Hematopoietic multipotent progenitor cell treated with erythropoietin and hydrocortisone succinate and interleukin-3 and kit ligand, for 17 days (in vitro differentiated cells): ENCODE data around the gene KIAA1671.

Source experiments
- DNase-seq: peaks from one replicate; pipeline ENCODE4 v3.0.0-alpha.2; 2015; ENCODE audit warnings: low spot score

The KIAA1671 gene

GRCh38 chr22:24981656-24982055 lies 29.1 kb downstream of the KIAA1671 start:
- no peak for DNase-seq

GRCh38 chr22:24982301-24983056 lies 30.0 kb downstream of the KIAA1671 start:
- DNase-seq: no peak

GRCh38 chr22:24983151-24983550 lies 30.6 kb downstream of the KIAA1671 start:
- no peak for DNase-seq

- DNase-seq: no peak
Measured at GRCh38 chr22:24984122-24984521, 31.6 kb downstream of the KIAA1671 start.

- no peak for DNase-seq
Measured at GRCh38 chr22:24985826-24986214, 33.3 kb downstream of the KIAA1671 start.

- no peak for DNase-seq
Measured at GRCh38 chr22:24986816-24987215, 34.3 kb downstream of the KIAA1671 start.

- DNase-seq: no peak
Measured at GRCh38 chr22:24989135-24989534, 36.6 kb downstream of the KIAA1671 start.

- DNase-seq: no peak
Measured at GRCh38 chr22:24989541-24989951, 37.0 kb downstream of the KIAA1671 start.

GRCh38 chr22:24990344-24990905 lies 37.9 kb downstream of the KIAA1671 start:
- DNase-seq: no peak

GRCh38 chr22:24992946-24993345 lies 40.4 kb downstream of the KIAA1671 start:
- no peak for DNase-seq

- DNase-seq: no peak
Measured at GRCh38 chr22:24994070-24994763, 41.7 kb downstream of the KIAA1671 start.

- DNase-seq: no peak
Measured at GRCh38 chr22:24995649-24996180, 43.2 kb downstream of the KIAA1671 start.

- DNase-seq: no peak
Measured at GRCh38 chr22:24996420-24996952, 44.0 kb downstream of the KIAA1671 start.

GRCh38 chr22:24997023-24997422 lies 44.5 kb downstream of the KIAA1671 start:
- DNase-seq: no peak

GRCh38 chr22:25000686-25001085 lies 48.2 kb downstream of the KIAA1671 start:
- no peak for DNase-seq

GRCh38 chr22:25002241-25002985 lies 49.9 kb downstream of the KIAA1671 start:
- no peak for DNase-seq

GRCh38 chr22:25006354-25006753 lies 53.8 kb downstream of the KIAA1671 start:
- no peak for DNase-seq

- no peak for DNase-seq
Measured at GRCh38 chr22:25007444-25008106, 55.1 kb downstream of the KIAA1671 start.

GRCh38 chr22:25008666-25009065 lies 56.1 kb downstream of the KIAA1671 start:
- DNase-seq: no peak

GRCh38 chr22:25012741-25013143 lies 60.2 kb downstream of the KIAA1671 start:
- no peak for DNase-seq

GRCh38 chr22:25013607-25014006 lies 61.1 kb downstream of the KIAA1671 start:
- no peak for DNase-seq
